HEK293T (cell line): ENCODE data around the gene EXOSC6.
"Not testable (repeated sequence)": the region's sequence is repeated elsewhere in the genome, so short reads cannot be mapped to it uniquely, and the experiment has no call there.

Source experiments
- ARNT ChIP-seq: fragments of 450-650 bp; IDR thresholded peaks from 2 replicates; pipeline ENCODE4 v1.6.1; 2017; ENCODE audit warnings: mild to moderate bottlenecking
- BHLHE40 ChIP-seq: fragments of 450-650 bp; IDR thresholded peaks from 2 replicates; pipeline ENCODE4 v1.6.1; 2016; ENCODE audit warnings: mild to moderate bottlenecking, moderate library complexity, borderline replicate concordance
- ELF4 ChIP-seq: fragments of 450-650 bp; IDR thresholded peaks from 2 replicates; pipeline ENCODE4 v1.6.1; 2017; ENCODE audit warnings: antibody characterized with exemption
- SUZ12 ChIP-seq: fragments of 450-650 bp; IDR thresholded peaks from 2 replicates; pipeline ENCODE4 v1.6.1; 2016; ENCODE audit warnings: mild to moderate bottlenecking

DNA sequence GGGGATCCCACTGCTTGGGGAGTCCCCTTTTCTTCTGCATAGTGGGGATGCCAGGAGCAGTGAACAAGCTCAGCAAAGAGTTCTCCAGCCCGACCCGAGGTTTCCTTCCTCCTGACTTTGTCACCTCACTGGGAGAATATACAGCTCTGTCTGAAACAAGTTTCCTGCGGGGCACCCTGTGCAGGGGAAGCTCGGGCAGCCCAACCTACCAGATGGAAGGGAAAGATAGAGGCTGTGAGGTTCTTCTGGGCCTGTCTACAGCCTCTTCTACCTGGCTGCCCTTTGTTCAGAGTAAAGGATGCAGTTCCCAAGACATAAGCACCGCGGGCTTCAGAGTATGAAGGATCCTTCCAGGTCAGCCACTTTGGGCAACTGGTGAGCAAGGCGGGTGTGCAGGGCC is 54.1 kb downstream of the EXOSC6 start:
- not testable (repeated sequence) for TF ChIP-seq ELF4, SUZ12, BHLHE40, ARNT
